Esophagus mucosa (tissue), 1 donor: Measurements from ENCODE around the gene RCHY1. TPM values are rescaled to one million over a fixed set of nuclear protein-coding genes. Genes with fewer than 3 reads are reported as not detected.

ENCODE experiments used
- total RNA-seq: library from RNA; stranded (reverse); gene quantifications from one replicate; pipeline ENCODE4 v1.2.4, GENCODE V29; 2023
- donor health status: DM: yes; HTN: yes; CAD: no.

Gene RCHY1
- total RNA-seq, 1 donor from 2014 or later, result 15.4 TPM

Other genes with a start within 250 kb of the RCHY1 start
- gene THAP6, start 70 bp upstream of the RCHY1 start, total RNA-seq, result 9.7 TPM
- gene ODAPH, start 41.7 kb upstream of the RCHY1 start, total RNA-seq, result 0.12 TPM
- 0.56 TPM for gene CDKL2, start 116.1 kb upstream of the RCHY1 start, total RNA-seq
- gene G3BP2, start 159.0 kb upstream of the RCHY1 start, total RNA-seq, result 47.2 TPM
- gene USO1, start 210.2 kb upstream of the RCHY1 start, total RNA-seq, result 44.3 TPM